OCI-LY1 (cell line): ENCODE results near the gene PPP2R3C.
"Not testable (repeated sequence)": the region's sequence is repeated elsewhere in the genome, so short reads cannot be mapped to it uniquely, and the experiment has no call there.

Experiments
- EZH2 ChIP-seq: fragments of 200-600 bp; sonication (generic), shearing (Covaris generic); IDR thresholded peaks from 2 replicates; pipeline ENCODE4 v1.8.0; 2017; ENCODE audit warnings: borderline replicate concordance, mixed run types, mild to moderate bottlenecking, antibody characterized with exemption, low read length, moderate library complexity, mixed read lengths
- TF ChIP-seq, protein P1 (sequence below): fragments of 200-600 bp; sonication (generic), shearing (Covaris generic); IDR thresholded peaks from 2 replicates; pipeline ENCODE4 v1.5.1; 2017; ENCODE audit warnings: mild to moderate bottlenecking, antibody characterized with exemption, low read length, moderate library complexity, mixed read lengths

DNA sequence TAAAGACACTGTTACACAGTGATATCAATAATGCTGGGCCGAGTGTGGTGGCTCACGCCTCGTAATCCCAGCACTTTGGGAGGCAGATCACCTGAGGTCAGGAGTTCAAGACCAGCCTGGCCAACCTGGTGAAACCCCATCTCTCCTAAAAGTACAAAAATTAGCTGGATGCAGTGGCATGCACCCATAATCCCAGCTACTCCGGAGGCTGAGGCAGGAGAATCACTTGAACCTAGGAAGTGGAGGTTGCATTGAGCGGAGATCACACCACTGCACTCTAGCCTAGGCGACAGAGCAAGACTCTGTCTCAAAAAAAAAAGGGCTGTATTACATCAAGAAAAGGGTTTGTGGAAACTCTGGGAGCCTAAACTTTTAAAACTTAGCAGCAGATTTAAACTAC lies 27.1 kb downstream of the PPP2R3C start:
- TF ChIP-seq, protein P1, sequence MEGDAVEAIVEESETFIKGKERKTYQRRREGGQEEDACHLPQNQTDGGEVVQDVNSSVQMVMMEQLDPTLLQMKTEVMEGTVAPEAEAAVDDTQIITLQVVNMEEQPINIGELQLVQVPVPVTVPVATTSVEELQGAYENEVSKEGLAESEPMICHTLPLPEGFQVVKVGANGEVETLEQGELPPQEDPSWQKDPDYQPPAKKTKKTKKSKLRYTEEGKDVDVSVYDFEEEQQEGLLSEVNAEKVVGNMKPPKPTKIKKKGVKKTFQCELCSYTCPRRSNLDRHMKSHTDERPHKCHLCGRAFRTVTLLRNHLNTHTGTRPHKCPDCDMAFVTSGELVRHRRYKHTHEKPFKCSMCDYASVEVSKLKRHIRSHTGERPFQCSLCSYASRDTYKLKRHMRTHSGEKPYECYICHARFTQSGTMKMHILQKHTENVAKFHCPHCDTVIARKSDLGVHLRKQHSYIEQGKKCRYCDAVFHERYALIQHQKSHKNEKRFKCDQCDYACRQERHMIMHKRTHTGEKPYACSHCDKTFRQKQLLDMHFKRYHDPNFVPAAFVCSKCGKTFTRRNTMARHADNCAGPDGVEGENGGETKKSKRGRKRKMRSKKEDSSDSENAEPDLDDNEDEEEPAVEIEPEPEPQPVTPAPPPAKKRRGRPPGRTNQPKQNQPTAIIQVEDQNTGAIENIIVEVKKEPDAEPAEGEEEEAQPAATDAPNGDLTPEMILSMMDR, result not testable (repeated sequence)
- not testable (repeated sequence) for TF ChIP-seq EZH2
